OCI-LY1 (cell line): ENCODE results near the gene VCPKMT.
A peak's percentile ranks its signal among the peaks of the same experiment; 100 is the strongest.

Experiments used
- H2AFZ ChIP-seq: fragments of 200-600 bp; sonication (generic), shearing (Covaris generic); 2 replicates; pipeline ENCODE4 v1.6.0; 2014; ENCODE audit warnings: antibody characterized with exemption, mild to moderate bottlenecking, low read length
- H3F3A ChIP-seq: fragments of 200-600 bp; sonication (generic), shearing (Covaris generic); 2 replicates; pipeline ENCODE4 v1.6.0; 2014; ENCODE audit warnings: mild to moderate bottlenecking, antibody characterized with exemption, low read length, moderate library complexity; ENCODE audit not compliant: insufficient read depth
- H3K27ac ChIP-seq: fragments of 200-600 bp; sonication (generic); 2 replicates; pipeline ENCODE4 v1.5.1; 2014; ENCODE audit warnings: low read length, mixed run types, mild to moderate bottlenecking, low read depth; ENCODE audit not compliant: poor library complexity, severe bottlenecking
- H3K27me3 ChIP-seq: fragments of 200-600 bp; sonication (generic); 2 replicates; pipeline ENCODE4 v1.6.0; 2014; ENCODE audit warnings: antibody characterized with exemption, mild to moderate bottlenecking, low read length, moderate library complexity; ENCODE audit not compliant: insufficient read depth
- H3K36me3 ChIP-seq: fragments of 200-600 bp; sonication (generic); 2 replicates; pipeline ENCODE4 v1.6.1; 2014; ENCODE audit warnings: mild to moderate bottlenecking, antibody characterized with exemption, low read length, moderate library complexity, mixed read lengths; ENCODE audit not compliant: insufficient read depth
- H3K4me1 ChIP-seq: fragments of 200-600 bp; sonication (generic); 2 replicates; pipeline ENCODE4 v1.5.1; 2014; ENCODE audit warnings: mild to moderate bottlenecking, low read length, moderate library complexity; ENCODE audit not compliant: insufficient read depth, severe bottlenecking
- H3K4me2 ChIP-seq: fragments of 200-600 bp; sonication (generic), shearing (Covaris generic); 2 replicates; pipeline ENCODE4 v1.6.1; 2014; ENCODE audit warnings: low read length
- H3K4me3 ChIP-seq: fragments of 200-600 bp; sonication (generic); 2 replicates; pipeline ENCODE4 v1.5.1; 2014; ENCODE audit warnings: low read length, low read depth, mild to moderate bottlenecking, mixed read lengths; ENCODE audit not compliant: poor library complexity, severe bottlenecking
- H3K79me2 ChIP-seq: fragments of 200-600 bp; shearing (Covaris generic); 2 replicates; pipeline ENCODE4 v1.6.1; 2016; ENCODE audit warnings: mixed run types, low read length, mixed read lengths; ENCODE audit not compliant: insufficient read depth
- H3K9ac ChIP-seq: fragments of 200-600 bp; sonication (generic), shearing (Covaris generic); 2 replicates; pipeline ENCODE4 v1.6.1; 2014; ENCODE audit warnings: mild to moderate bottlenecking, low read length, mixed read lengths
- H3K9me2 ChIP-seq: fragments of 200-600 bp; sonication (generic), shearing (Covaris generic); 2 replicates; pipeline ENCODE4 v1.6.1; 2014; ENCODE audit warnings: low read depth, mild to moderate bottlenecking, low read length, mixed read lengths
- H3K9me3 ChIP-seq: fragments of 200-600 bp; shearing (Covaris generic); 2 replicates; pipeline ENCODE4 v1.6.1; 2014; ENCODE audit warnings: low read length, mixed read lengths
- H4K20me1 ChIP-seq: fragments of 200-600 bp; sonication (generic), shearing (Covaris generic); 2 replicates; pipeline ENCODE4 v1.6.0; 2016; ENCODE audit warnings: mild to moderate bottlenecking, low read length; ENCODE audit not compliant: insufficient read depth
- CTCF ChIP-seq: fragments of 200-600 bp; sonication (generic), shearing (Covaris generic); IDR thresholded peaks from 2 replicates; pipeline ENCODE4 v1.5.1; 2017; ENCODE audit warnings: mild to moderate bottlenecking, antibody characterized with exemption, low read length, moderate library complexity, mixed read lengths
- EZH2 ChIP-seq: fragments of 200-600 bp; sonication (generic), shearing (Covaris generic); IDR thresholded peaks from 2 replicates; pipeline ENCODE4 v1.8.0; 2017; ENCODE audit warnings: borderline replicate concordance, mixed run types, mild to moderate bottlenecking, antibody characterized with exemption, low read length, moderate library complexity, mixed read lengths

The VCPKMT gene

GRCh38 chr14:50086321-50086711, 30.1 kb downstream of the VCPKMT start:
- Histone ChIP-seq H3K9ac (no peak overlapping the region; the same call in 1 of the 2 replicates), H3K4me1 (peaks cover 45% of the 10 kb centered on the region), H3K4me2 (no peak overlapping the region), H4K20me1 (no peaks in the 10 kb centered on the region), H3K27me3 (no peaks in the 10 kb centered on the region), H3K9me3 (no peaks in the 10 kb centered on the region), H3K4me3 (no peak overlapping the region), H2AFZ (no peak overlapping the region), H3K79me2 (no peaks in the 10 kb centered on the region), H3K36me3 (no peaks in the 10 kb centered on the region), H3K27ac (peak overlapping the region; percentile 60), H3K9me2 (no peaks in the 10 kb centered on the region), H3F3A (no peaks in the 10 kb centered on the region)
- TF ChIP-seq EZH2 = no peak
- TF ChIP-seq CTCF = no peak

DNA sequence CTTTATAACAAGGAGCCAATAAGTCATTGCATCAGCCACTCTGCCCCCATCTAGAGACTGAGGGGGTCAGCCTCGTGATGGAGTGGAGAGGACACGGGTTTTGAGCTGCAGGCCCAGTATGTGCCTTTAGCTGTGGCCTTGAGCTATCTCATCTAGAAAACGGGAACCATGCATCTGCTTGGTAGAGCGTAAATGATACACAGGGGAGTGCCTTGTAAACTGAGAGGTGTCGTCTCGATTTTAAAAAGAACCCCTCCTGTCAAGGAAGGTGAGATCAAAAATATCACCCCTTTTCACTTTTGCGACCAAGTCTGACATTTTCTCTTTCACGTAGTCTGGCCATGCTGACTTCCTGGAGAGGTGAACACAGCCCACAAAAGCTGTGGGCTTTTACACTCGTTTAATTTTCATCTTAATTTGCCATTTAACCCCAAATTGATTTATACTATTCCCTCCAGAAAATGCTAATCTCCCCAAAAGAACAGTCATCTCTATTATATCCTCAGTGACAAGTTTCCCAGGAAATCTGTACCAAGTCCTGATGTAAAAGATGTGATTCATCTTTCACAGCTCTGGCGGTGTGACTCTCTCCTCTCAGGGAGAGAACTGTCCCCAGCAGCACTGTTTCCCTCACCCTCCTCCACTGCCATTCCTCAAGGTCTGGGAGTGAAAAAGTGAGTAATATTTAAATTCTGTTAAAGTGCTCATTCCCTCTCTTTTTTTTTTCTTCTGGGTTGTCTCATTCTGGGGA, 30.6 kb downstream of the VCPKMT start:
- H3K9ac ChIP-seq = peak overlapping the region; percentile 37; the same call in 1 of the 2 replicates
- peaks cover 45% of the 10 kb centered on the region for H3K4me1 ChIP-seq
- H3K79me2 ChIP-seq = no peaks in the 10 kb centered on the region
- H3K27me3 ChIP-seq = no peaks in the 10 kb centered on the region
- no peaks in the 10 kb centered on the region for H3K36me3 ChIP-seq
- H3K9me2 ChIP-seq = no peaks in the 10 kb centered on the region
- no peak for TF ChIP-seq EZH2
- no peak for TF ChIP-seq CTCF
- H3K9me3 ChIP-seq = no peaks in the 10 kb centered on the region
- peak overlapping the region; percentile 60 for H3K27ac ChIP-seq
- H2AFZ ChIP-seq = peak overlapping the region; percentile 78
- no peak overlapping the region for H3K4me3 ChIP-seq
- H3F3A ChIP-seq = no peaks in the 10 kb centered on the region
- no peaks in the 10 kb centered on the region for H4K20me1 ChIP-seq
- peak overlapping the region; percentile 47 for H3K4me2 ChIP-seq

GRCh38 chr14:50084666-50085065, 31.7 kb downstream of the VCPKMT start:
- H3K27me3 ChIP-seq = no peaks in the 10 kb centered on the region
- H3K9me3 ChIP-seq = no peaks in the 10 kb centered on the region
- H3K4me2 ChIP-seq = no peak overlapping the region
- H3K4me1 ChIP-seq = peaks cover 45% of the 10 kb centered on the region
- no peak for TF ChIP-seq CTCF
- no peak for TF ChIP-seq EZH2
- no peaks in the 10 kb centered on the region for H3K9me2 ChIP-seq
- no peaks in the 10 kb centered on the region for H3F3A ChIP-seq
- H3K27ac ChIP-seq = peak overlapping the region; percentile 60
- H4K20me1 ChIP-seq = no peaks in the 10 kb centered on the region
- H2AFZ ChIP-seq = no peak overlapping the region
- H3K36me3 ChIP-seq = no peaks in the 10 kb centered on the region
- no peak overlapping the region for H3K4me3 ChIP-seq
- H3K79me2 ChIP-seq = no peaks in the 10 kb centered on the region
- no peak overlapping the region for H3K9ac ChIP-seq
